SU-DHL-6 (cell line): Measurements from ENCODE around the gene NEAT1.
"Not testable (repeated sequence)": the region's sequence is repeated elsewhere in the genome, so short reads cannot be mapped to it uniquely, and the experiment has no call there.

ENCODE experiments used
- EZH2phosphoT487 ChIP-seq: fragments of 200-600 bp; sonication (generic), shearing (Covaris generic); conservative IDR thresholded peaks from 2 replicates; pipeline ENCODE4 v1.6.1; 2018; ENCODE audit warnings: mild to moderate bottlenecking, antibody characterized with exemption, low read length, moderate library complexity, mixed read lengths
- TF ChIP-seq, protein P1 (sequence below): fragments of 200-600 bp; sonication (generic); IDR thresholded peaks from one replicate; pipeline ENCODE4 v1.5.1; 2017; ENCODE audit warnings: antibody characterized with exemption, mild to moderate bottlenecking, low read length, moderate library complexity; ENCODE audit not compliant: insufficient read depth, poor library complexity, severe bottlenecking

DNA sequence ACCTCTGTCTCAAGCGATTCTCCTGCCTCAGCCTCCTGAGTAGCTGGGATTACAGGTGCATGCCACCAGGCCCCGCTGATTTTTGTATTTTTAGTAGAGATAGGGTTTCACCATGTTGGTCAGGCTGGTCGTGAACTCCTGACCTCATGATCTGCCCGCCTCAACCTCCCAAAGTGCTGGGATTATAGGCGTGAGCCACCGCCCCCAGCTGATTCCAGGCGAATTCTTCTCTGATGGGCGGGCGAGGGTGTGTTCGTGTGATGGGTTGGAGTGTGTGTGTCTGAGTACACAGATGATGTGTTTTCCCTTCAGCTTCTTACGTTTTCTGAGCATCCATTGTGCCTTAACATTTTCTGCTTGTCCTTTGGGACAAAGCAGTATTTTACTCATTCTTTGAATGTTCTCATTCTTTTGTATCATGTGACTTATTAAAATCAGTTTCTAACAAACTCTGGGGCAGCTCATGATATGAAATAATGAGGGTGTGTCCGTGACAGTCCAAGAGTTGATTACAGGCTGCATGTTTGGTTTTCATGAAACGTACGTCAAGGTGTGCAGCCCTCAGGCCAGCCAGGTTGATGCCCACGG, 9.4 kb upstream of the NEAT1 start:
- TF ChIP-seq, protein P1, sequence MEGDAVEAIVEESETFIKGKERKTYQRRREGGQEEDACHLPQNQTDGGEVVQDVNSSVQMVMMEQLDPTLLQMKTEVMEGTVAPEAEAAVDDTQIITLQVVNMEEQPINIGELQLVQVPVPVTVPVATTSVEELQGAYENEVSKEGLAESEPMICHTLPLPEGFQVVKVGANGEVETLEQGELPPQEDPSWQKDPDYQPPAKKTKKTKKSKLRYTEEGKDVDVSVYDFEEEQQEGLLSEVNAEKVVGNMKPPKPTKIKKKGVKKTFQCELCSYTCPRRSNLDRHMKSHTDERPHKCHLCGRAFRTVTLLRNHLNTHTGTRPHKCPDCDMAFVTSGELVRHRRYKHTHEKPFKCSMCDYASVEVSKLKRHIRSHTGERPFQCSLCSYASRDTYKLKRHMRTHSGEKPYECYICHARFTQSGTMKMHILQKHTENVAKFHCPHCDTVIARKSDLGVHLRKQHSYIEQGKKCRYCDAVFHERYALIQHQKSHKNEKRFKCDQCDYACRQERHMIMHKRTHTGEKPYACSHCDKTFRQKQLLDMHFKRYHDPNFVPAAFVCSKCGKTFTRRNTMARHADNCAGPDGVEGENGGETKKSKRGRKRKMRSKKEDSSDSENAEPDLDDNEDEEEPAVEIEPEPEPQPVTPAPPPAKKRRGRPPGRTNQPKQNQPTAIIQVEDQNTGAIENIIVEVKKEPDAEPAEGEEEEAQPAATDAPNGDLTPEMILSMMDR, result not testable (repeated sequence)
- TF ChIP-seq EZH2phosphoT487, result not testable (repeated sequence)
